Measurements from ENCODE around the gene COP1.
"Not testable (repeated sequence)": the region's sequence is repeated elsewhere in the genome, so short reads cannot be mapped to it uniquely, and the experiment has no call there.

COP1 gene

GRCh38 chr1:176141449-176141848, 65.6 kb downstream of the COP1 start:
- in situ Hi-C loops (cut with MboI; ENCODE audit: low sequenced_read_pairs) = no loop called here

DNA sequence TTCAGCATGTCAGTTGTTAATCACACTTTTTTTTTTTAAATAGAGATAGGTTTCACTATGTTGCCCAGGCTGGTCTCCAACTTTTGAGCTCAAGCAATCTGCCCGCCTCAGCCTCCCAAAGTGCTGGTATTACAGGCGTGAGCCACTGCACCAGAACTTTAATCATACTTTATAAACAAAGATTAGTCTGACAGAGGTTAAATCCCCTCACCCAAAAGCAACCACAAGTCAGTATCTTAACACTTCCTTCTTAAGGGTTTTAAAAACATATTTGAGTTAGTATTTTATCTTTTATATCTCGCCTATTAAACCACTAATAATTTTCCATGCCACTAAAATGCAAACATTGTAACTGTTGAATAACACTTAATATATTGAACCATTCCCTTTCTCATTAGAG, 70.2 kb downstream of the COP1 start:
- in situ Hi-C loops (cut with MboI; ENCODE audit: low sequenced_read_pairs) = no loop called here

DNA sequence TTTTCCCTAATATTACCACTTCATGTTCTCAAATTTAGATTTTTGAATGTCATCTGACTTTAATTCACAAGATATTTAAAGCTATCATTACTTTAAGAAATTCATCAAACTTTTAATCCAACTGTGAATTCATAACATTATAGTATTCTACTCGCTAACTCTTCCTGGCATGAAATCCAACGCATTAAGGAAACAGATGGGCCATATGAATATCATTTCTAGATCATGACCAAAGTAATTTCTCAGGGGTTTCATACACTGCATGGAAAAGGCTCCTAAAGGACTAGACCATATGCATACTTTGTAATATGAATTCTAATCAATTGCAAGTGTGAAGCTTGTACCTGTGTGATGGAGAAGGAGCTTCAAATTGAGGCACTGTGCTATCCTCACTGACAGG, 72.4 kb downstream of the COP1 start:
- in situ Hi-C loops (cut with MboI; ENCODE audit: low sequenced_read_pairs) = no loop called here

GRCh38 chr1:176122282-176122681, 84.8 kb downstream of the COP1 start:
- in situ Hi-C loops (cut with MboI; ENCODE audit: low sequenced_read_pairs) = no loop called here

DNA sequence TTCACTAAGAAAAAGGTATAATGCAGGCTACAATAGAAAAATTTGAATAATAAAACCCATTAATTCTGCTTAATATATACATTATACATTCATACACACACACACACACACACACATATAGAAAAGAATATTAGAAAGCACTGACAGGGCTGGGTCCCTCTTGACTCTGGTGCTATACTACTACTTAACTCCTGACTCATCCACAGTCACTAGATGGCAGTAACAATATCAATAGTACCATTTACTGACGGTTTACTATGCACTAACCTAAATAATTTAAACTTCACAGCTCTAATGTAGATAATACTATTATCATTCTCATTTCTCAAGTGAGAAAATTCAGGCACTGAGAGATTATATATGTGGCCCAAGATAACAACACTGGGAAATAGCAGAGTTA, 87.5 kb downstream of the COP1 start:
- in situ Hi-C loops (cut with MboI; ENCODE audit: low sequenced_read_pairs) = no loop called here

- in situ Hi-C loops (cut with MboI; ENCODE audit: low sequenced_read_pairs) = no loop called here
Observed at GRCh38 chr1:176118985-176119384, 88.1 kb downstream of the COP1 start.

- in situ Hi-C loops (cut with MboI; ENCODE audit: low sequenced_read_pairs) = no loop called here
Observed at GRCh38 chr1:176111835-176112234, 95.3 kb downstream of the COP1 start.

DNA sequence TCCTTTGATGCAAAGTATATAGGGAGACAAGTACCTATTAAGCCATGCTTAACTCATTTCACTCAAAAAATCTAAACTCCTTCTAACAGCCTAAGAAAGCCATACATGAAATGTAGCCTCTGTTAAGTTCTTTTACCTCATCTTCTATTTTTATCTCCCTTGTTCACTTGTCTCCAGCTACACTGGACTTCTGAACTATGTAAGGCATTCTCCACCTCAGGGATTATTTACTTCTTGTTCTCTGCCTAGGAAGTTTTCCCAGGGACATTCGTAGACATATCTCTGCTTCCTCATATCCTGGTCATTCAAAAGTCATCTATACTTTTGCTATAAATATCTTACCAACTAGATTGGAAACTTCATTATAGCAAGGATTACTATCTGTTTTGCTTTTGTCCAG, 96.9 kb downstream of the COP1 start:
- in situ Hi-C loops (cut with MboI; ENCODE audit: low sequenced_read_pairs) = no loop called here

DNA sequence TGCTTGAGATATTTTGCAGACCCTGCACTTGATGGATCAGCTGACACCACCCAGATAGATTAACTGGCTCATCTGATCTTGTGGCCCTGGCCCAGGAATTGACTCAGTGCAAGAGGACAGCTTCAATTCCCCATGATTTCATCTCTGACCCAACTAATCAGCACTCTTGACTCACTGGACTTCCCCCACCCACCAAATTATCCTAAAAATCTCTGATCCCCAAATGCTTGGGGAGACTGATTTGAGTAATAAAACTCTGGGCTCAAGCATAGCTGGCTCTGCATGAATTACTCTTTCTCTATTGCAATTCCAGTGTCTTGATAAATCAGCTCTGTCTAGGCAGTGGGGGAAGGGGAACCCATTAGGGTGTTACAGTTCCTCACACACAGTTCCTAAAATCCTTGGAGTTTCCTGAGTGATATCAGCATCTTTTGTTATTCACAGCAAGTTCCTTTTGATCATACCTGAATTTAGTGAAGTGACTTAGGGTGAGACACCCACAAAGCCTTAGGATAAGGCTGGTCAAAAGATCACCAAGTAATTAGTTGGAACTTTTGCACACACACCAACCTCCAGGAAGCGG, 104.2 kb downstream of the COP1 start:
- in situ Hi-C loops (cut with MboI; ENCODE audit: low sequenced_read_pairs) = no loop called here

DNA sequence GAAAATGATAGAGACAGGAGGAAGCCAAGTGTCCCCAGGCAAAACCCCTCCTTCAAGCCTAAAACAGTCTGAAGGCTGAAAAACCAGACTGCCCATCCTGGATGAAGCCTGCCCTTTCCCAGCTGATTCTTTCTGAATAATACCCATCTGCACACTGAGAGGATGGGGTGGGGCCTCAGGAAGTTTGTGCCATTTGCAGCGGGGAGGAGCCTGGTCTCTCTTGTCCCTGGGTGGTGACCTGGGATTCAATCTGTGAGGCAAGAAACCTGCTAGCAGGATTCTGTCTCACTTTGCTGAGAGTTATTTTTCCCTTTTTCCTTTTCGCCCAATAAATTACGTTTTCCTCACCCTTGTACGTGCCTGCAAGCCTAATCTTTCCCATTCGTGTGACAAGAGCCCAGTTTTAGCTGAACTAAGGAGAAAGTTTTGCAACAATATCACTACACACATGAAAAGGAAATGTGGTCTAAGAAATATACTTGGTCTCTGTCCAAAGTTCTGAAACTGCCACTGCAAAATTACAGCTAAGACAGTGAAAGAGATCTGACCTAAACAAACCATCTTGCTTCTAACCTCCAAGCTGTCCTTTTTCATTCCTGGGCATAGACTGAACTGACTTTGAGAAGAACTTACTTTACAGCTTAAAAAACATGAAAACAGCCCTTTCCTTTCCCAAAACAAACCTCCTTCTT, 105.0 kb downstream of the COP1 start:
- in situ Hi-C loops (cut with MboI; ENCODE audit: low sequenced_read_pairs) = no loop called here

DNA sequence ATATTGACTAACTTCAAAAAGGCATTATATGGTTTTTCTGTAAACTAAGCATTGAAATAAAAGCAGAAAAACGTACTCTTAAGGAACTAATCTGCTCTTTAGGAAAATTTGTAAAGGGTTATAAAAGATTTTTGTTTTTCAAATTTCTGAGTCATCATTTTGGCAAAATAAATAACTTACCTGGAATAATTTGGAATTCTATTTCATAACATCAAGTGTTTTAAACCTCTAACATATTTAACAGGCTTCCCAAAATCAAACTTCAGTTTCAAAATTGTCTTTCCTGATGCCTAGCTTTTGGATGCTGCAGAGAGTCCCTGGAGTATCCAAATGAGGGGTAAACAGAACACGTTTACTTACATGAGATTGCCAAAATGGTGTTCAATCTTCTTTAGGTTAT, 108.5 kb downstream of the COP1 start:
- in situ Hi-C loops (cut with MboI; ENCODE audit: low sequenced_read_pairs) = no loop called here

GRCh38 chr1:176096015-176096414, 111.1 kb downstream of the COP1 start:
- in situ Hi-C loops (cut with MboI; ENCODE audit: low sequenced_read_pairs) = no loop called here

DNA sequence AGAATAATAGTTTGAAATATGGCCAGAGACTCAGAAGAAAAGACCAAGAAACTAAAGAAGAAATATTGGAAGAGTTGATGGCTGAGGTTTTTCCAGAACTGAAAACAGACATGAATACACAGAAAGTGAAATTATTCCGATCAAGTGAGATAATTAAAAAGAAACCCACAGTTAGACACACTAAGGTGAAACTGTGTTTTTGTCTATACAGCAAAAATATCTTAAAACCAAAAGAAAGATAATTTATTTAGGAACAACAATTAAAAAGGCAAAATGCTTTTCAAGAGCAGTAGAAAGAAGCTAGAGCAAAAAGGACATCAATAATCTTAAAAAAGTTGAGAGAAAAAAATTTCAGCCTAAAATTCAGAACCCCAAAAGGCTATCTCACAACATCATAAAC, 116.3 kb downstream of the COP1 start:
- in situ Hi-C loops (cut with MboI; ENCODE audit: low sequenced_read_pairs) = no loop called here

- in situ Hi-C loops (cut with MboI; ENCODE audit: low sequenced_read_pairs) = not testable (repeated sequence)
Observed at GRCh38 chr1:176087746-176088145, 119.3 kb downstream of the COP1 start.

DNA sequence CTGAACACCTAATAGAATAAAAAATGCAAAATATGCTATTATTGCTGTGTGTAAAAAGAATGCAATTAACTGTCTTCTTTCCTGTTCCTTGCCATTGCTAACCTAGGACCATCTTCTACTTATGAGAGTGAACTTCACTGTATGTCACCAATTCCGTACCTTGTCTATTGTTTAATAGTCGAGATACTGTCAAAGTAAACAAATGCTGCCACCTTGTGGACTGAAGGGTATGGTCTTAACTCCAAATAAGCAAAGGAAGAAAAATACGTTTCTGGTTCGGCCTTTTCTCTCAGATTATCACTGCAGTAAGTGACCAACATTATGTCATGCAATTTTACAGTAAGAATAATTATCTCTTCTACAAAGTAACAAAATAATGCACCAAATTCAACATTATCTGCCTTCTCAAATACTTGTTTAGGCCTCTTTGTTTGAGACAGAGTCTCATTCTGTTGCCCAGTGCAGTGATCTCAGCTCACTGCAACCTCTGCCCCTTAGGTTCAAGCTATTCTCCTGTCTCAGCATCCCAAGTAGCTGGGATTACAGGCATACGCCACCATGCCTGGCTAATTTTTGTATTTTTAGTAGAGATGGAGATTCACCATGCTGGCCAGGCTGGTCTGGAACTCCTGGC, 133.4 kb downstream of the COP1 start:
- in situ Hi-C loops (cut with MboI; ENCODE audit: low sequenced_read_pairs) = loop anchor here (25.0 kb wide), 2 partner anchors 586 to 711 kb away; no protein-coding TSS in a partner anchor

DNA sequence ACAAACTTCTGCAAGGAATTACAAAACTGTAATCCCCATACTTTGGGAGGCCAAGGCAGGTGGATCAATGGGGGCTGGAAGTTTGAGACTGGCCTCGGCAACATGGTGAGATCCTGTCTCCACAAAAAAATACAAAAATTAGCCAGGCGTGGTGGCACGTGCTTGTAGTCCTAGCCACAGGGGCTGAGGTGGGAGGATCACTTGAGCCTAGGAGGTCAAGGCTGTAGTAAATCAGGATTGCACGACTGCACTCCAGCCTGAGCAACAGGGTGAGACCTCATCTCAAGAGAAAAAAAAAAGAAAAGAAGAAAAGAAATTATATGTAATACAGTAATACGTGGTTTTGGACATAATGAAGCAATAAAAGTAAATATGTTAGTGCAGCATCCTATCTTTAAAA, 138.2 kb downstream of the COP1 start:
- in situ Hi-C loops (cut with MboI; ENCODE audit: low sequenced_read_pairs) = loop anchor here (25.0 kb wide), 2 partner anchors 582 to 707 kb away; no protein-coding TSS in a partner anchor

DNA sequence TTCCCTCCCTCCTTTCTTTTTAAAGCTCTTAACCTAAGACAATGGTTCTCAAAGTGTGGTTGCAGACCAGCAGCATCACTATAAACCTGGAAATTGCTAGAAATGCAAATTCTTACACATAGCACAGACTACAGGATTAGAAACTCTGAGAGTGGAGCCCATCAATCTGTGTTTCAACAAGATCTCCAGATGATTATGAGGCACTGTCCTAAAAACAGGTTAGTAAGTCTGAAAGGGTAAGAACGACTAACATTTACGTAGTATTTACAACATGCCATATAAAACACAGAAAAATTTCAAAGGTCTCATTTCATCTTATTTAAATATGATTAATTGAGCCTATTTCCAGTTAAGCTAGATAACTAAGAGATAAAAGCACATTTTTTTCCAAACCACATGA, 138.8 kb downstream of the COP1 start:
- in situ Hi-C loops (cut with MboI; ENCODE audit: low sequenced_read_pairs) = loop anchor here (25.0 kb wide), 2 partner anchors 581 to 706 kb away; no protein-coding TSS in a partner anchor

- in situ Hi-C loops (cut with MboI; ENCODE audit: low sequenced_read_pairs) = loop anchor here (25.0 kb wide), 2 partner anchors 579 to 704 kb away; no protein-coding TSS in a partner anchor
Observed at GRCh38 chr1:176066709-176067108, 140.4 kb downstream of the COP1 start.

GRCh38 chr1:176058686-176059085, 148.4 kb downstream of the COP1 start:
- in situ Hi-C loops (cut with MboI; ENCODE audit: low sequenced_read_pairs) = loop anchor here (25.0 kb wide), 2 partner anchors 571 to 696 kb away; no protein-coding TSS in a partner anchor

GRCh38 chr1:176056312-176056711, 150.8 kb downstream of the COP1 start:
- in situ Hi-C loops (cut with MboI; ENCODE audit: low sequenced_read_pairs) = loop anchor here (25.0 kb wide), 2 partner anchors 569 to 694 kb away; no protein-coding TSS in a partner anchor

DNA sequence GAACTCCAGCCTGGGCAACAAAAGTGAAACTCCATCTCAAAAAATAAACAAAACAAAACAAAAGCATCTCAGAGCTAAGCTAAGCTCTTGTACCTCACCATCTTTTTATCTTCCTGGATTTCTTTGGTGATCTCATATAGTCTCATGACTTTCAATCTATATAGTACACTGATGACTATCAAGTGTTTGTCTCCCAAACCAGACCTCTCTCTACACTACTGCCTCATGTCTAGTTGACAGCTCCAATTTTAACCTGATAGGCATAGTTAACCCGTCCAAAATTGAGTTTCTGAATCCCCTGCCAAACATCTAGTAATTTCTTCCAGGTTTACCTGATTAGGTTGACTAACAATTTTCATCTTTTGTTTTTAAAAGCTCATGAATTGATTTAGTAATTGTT, 151.7 kb downstream of the COP1 start:
- in situ Hi-C loops (cut with MboI; ENCODE audit: low sequenced_read_pairs) = loop anchor here (25.0 kb wide), 2 partner anchors 568 to 693 kb away; no protein-coding TSS in a partner anchor
